ENCODE results near the gene PRDM16.

DNA sequence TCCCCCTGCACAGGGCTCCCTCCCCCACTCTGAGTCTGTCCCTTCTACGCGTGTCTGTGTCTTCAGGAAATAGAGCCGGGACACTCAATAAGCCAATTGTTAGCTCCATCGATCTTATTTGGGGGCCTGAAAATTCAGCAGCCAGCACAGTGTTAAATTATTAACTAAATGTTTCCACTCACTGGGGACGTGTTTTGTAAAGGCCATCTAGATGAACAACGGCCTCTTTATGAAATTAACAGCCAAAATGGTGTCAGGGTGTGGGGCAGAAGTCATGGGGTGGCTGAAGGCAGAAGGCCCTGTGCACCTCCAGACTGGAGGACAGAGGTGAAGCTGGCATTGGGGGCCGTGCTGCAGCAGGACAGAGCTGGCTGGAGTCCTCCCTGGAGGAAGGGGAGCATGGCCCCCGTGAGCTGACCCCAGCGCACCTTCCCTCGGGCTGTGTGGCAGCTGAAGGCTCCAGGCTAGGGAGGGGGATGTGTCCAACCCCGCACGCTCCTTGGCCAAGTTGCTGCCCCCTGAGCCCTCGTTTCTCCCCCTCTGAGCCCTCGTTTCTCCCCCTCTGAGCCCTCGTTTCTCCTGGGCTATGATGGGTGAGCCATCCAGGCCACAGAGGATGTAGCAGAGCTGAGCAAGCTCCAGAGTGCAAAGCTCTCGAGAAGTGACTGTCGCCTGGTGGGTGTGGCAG lies 271.7 kb downstream of the PRDM16 start:
- TF ChIP-seq, protein P1, sequence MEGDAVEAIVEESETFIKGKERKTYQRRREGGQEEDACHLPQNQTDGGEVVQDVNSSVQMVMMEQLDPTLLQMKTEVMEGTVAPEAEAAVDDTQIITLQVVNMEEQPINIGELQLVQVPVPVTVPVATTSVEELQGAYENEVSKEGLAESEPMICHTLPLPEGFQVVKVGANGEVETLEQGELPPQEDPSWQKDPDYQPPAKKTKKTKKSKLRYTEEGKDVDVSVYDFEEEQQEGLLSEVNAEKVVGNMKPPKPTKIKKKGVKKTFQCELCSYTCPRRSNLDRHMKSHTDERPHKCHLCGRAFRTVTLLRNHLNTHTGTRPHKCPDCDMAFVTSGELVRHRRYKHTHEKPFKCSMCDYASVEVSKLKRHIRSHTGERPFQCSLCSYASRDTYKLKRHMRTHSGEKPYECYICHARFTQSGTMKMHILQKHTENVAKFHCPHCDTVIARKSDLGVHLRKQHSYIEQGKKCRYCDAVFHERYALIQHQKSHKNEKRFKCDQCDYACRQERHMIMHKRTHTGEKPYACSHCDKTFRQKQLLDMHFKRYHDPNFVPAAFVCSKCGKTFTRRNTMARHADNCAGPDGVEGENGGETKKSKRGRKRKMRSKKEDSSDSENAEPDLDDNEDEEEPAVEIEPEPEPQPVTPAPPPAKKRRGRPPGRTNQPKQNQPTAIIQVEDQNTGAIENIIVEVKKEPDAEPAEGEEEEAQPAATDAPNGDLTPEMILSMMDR (IDR thresholded peaks at IDR 0.05): no peak
- TF ChIP-seq RAD21 (IDR thresholded peaks at IDR 0.05; ENCODE audit: low read length): no peak
- TF ChIP-seq, protein P2, sequence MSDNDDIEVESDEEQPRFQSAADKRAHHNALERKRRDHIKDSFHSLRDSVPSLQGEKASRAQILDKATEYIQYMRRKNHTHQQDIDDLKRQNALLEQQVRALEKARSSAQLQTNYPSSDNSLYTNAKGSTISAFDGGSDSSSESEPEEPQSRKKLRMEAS (IDR thresholded peaks at IDR 0.05; ENCODE audit: low read depth): no peak
- no peak for TF ChIP-seq POLR2AphosphoS5 (IDR thresholded peaks at IDR 0.05; ENCODE audit: low read depth, low read length)
- no peak for TF ChIP-seq EP300 (IDR thresholded peaks at IDR 0.05; ENCODE audit: borderline replicate concordance in 1 of 2, low read depth in 1 of 2, low read length in 1 of 2)
- no peak for TF ChIP-seq GABPA (IDR thresholded peaks at IDR 0.05; ENCODE audit: low read depth)
- no peak for TF ChIP-seq GATA2 (CRISPR knock-in tag; IDR thresholded peaks at IDR 0.05)
- TF ChIP-seq, protein P3, sequence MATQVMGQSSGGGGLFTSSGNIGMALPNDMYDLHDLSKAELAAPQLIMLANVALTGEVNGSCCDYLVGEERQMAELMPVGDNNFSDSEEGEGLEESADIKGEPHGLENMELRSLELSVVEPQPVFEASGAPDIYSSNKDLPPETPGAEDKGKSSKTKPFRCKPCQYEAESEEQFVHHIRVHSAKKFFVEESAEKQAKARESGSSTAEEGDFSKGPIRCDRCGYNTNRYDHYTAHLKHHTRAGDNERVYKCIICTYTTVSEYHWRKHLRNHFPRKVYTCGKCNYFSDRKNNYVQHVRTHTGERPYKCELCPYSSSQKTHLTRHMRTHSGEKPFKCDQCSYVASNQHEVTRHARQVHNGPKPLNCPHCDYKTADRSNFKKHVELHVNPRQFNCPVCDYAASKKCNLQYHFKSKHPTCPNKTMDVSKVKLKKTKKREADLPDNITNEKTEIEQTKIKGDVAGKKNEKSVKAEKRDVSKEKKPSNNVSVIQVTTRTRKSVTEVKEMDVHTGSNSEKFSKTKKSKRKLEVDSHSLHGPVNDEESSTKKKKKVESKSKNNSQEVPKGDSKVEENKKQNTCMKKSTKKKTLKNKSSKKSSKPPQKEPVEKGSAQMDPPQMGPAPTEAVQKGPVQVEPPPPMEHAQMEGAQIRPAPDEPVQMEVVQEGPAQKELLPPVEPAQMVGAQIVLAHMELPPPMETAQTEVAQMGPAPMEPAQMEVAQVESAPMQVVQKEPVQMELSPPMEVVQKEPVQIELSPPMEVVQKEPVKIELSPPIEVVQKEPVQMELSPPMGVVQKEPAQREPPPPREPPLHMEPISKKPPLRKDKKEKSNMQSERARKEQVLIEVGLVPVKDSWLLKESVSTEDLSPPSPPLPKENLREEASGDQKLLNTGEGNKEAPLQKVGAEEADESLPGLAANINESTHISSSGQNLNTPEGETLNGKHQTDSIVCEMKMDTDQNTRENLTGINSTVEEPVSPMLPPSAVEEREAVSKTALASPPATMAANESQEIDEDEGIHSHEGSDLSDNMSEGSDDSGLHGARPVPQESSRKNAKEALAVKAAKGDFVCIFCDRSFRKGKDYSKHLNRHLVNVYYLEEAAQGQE (IDR thresholded peaks at IDR 0.05; ENCODE audit: low read depth, low read length): no peak
- TF ChIP-seq, protein P4, sequence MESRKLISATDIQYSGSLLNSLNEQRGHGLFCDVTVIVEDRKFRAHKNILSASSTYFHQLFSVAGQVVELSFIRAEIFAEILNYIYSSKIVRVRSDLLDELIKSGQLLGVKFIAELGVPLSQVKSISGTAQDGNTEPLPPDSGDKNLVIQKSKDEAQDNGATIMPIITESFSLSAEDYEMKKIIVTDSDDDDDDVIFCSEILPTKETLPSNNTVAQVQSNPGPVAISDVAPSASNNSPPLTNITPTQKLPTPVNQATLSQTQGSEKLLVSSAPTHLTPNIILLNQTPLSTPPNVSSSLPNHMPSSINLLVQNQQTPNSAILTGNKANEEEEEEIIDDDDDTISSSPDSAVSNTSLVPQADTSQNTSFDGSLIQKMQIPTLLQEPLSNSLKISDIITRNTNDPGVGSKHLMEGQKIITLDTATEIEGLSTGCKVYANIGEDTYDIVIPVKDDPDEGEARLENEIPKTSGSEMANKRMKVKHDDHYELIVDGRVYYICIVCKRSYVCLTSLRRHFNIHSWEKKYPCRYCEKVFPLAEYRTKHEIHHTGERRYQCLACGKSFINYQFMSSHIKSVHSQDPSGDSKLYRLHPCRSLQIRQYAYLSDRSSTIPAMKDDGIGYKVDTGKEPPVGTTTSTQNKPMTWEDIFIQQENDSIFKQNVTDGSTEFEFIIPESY (IDR thresholded peaks at IDR 0.05; ENCODE audit: borderline replicate concordance, low read depth): no peak
- no peak for TF ChIP-seq SIN3A (IDR thresholded peaks at IDR 0.05; ENCODE audit: borderline replicate concordance, low read depth, low read length)
- TF ChIP-seq NFIC (IDR thresholded peaks at IDR 0.05; ENCODE audit: borderline replicate concordance): no peak
- no peak for TF ChIP-seq FOSL2 (IDR thresholded peaks at IDR 0.05; ENCODE audit: borderline replicate concordance, low read depth)
- TF ChIP-seq YY1 (IDR thresholded peaks at IDR 0.05; ENCODE audit: low read depth): no peak

Measured in SK-N-SH (cell line).